ENCODE results near the gene IRF6. TPM values are rescaled to one million over a fixed set of nuclear protein-coding genes. Genes with fewer than 3 reads are reported as not detected.

The IRF6 gene
- total and polyA plus RNA-seq, 2 of the 8 experiments (the other 6 are each of a cell fraction or from before 2014, with no cell fraction given) = 9.6 to 13.4 TPM

GRCh38 chr1:209741193-209741592 is 64.7 kb downstream of the IRF6 start:
- Histone ChIP-seq H3K23me2 (ENCODE audit: low read depth, low read length) (no peaks in the 10 kb centered on the region), H3K27ac (ENCODE audit: low read depth, low read length) (no peak overlapping the region), H2BK5ac (ENCODE audit: low read depth, low read length) (no peak overlapping the region), H3K27me3 (replicated peaks in 1 of 4; ENCODE audit: control insufficient read depth in 3 of 4, extremely low read depth in 1 of 4, insufficient read depth in 3 of 4, low read length in 3 of 4) (no peaks in the 10 kb centered on the region; a peak in 1 of 7 replicates), H2AFZ (ENCODE audit: low read length) (no peak overlapping the region), H4K20me1 (replicated peaks in 1 of 2; ENCODE audit: control insufficient read depth in 1 of 2, insufficient read depth in 2 of 2, low read length in 2 of 2) (no peaks in the 10 kb centered on the region), H3K4me3 (ENCODE audit: extremely low read depth in 1 of 4, insufficient read depth in 2 of 4, low read depth in 3 of 4, low read length in 4 of 4) (no peak overlapping the region), H4K5ac (ENCODE audit: insufficient read length, low read depth, low read length) (no peak overlapping the region), H3K9me3 (ENCODE audit: insufficient read depth in 2 of 2, low read depth in 1 of 2, low read length in 1 of 2) (no peaks in the 10 kb centered on the region), H4K8ac (ENCODE audit: extremely low read depth, insufficient read depth, low read length) (no peak overlapping the region), H3K23ac (ENCODE audit: insufficient read length) (no peak overlapping the region), H3K14ac (ENCODE audit: insufficient read length) (no peak overlapping the region), H2BK20ac (ENCODE audit: low read length) (no peak overlapping the region), H3K79me2 (ENCODE audit: control insufficient read depth in 1 of 2, insufficient read depth in 2 of 2, low read length in 2 of 2) (no peaks in the 10 kb centered on the region), H3K36me3 (ENCODE audit: control insufficient read depth in 2 of 4, insufficient read depth in 4 of 4, low read length in 3 of 4) (no peaks in the 10 kb centered on the region), H2BK15ac (ENCODE audit: low read length) (no peak overlapping the region), H4K91ac (replicated peaks; ENCODE audit: insufficient read length, low read length) (no peak overlapping the region), H2BK12ac (ENCODE audit: low read depth, low read length) (no peak overlapping the region), H3K4ac (replicated peaks; ENCODE audit: insufficient read length, low read depth, low read length) (no peak overlapping the region), H3K9ac (replicated peaks in 1 of 4; ENCODE audit: extremely low read depth in 1 of 4, low read depth in 3 of 4, low read length in 3 of 4) (no peak overlapping the region), H3K56ac (replicated peaks; ENCODE audit: insufficient read length, low read depth, low read length) (no peak overlapping the region), H3K79me1 (ENCODE audit: low read depth, low read length) (no peaks in the 10 kb centered on the region), H2AK5ac (ENCODE audit: low read depth, low read length) (no peak overlapping the region), H2BK120ac (replicated peaks; ENCODE audit: low read depth, low read length) (no peak overlapping the region), H3K18ac (ENCODE audit: extremely low read depth, low read length) (no peak overlapping the region), H3K4me1 (replicated peaks in 1 of 4; ENCODE audit: control insufficient read depth in 3 of 4, insufficient read depth in 4 of 4, low read length in 3 of 4) (no peaks in the 10 kb centered on the region), H3K4me2 (ENCODE audit: insufficient read depth in 1 of 2, low read depth in 2 of 2, low read length in 2 of 2) (no peak overlapping the region)
- TF ChIP-seq ASH2L (IDR thresholded peaks at IDR 0.05; ENCODE audit: low read length) (no peak), RXRA (IDR thresholded peaks at IDR 0.05; ENCODE audit: insufficient read depth, low read depth, low read length) (no peak), TAF7 (optimal IDR thresholded peaks at IDR 0.05; ENCODE audit: borderline replicate concordance, low read depth, low read length) (no peak), SAP30 (IDR thresholded peaks at IDR 0.05; ENCODE audit: insufficient read depth, insufficient replicate concordance, low read length) (no peak), RBBP5 (IDR thresholded peaks at IDR 0.05; ENCODE audit: borderline replicate concordance, low read depth, low read length) (no peak), ATF3 (IDR thresholded peaks at IDR 0.05; ENCODE audit: insufficient read depth, low read depth, low read length) (no peak), MAFK (IDR thresholded peaks at IDR 0.05; ENCODE audit: low read depth, low read length) (no peak), EZH2 (IDR thresholded peaks at IDR 0.05; ENCODE audit: low read depth, low read length, severe bottlenecking) (no peak), CBX8 (IDR thresholded peaks at IDR 0.05; ENCODE audit: borderline replicate concordance, low read depth, low read length) (no peak), JUND (IDR thresholded peaks at IDR 0.05; ENCODE audit: low read length) (no peak), JUN (IDR thresholded peaks at IDR 0.05; ENCODE audit: low read depth, low read length) (no peak), CREB1 (IDR thresholded peaks at IDR 0.05) (no peak), BRCA1 (IDR thresholded peaks at IDR 0.05; ENCODE audit: low read depth, low read length) (no peak), TAF1 (IDR thresholded peaks at IDR 0.05; ENCODE audit: low read depth, low read length) (no peak)
- POLR2A ChIA-PET (ENCODE audit: partially characterized antibody) = no interaction called here
- FAIRE-seq (no peak), DNase-seq (ENCODE audit: low read depth in 1 of 2, low spot score in 2 of 2) (no peak)
- WGBS, 2 experiments (ENCODE audit: extremely low coverage in 1 of 2, insufficient coverage in 1 of 2, insufficient read length in 1 of 2, insufficient replicate concordance in 2 of 2, low coverage in 1 of 2, low lambda C conversion rate in 2 of 2, missing lambda C conversion rate in 1 of 2) = 92% methylated on average over 3 of the region's 3 CpGs; no CpG with 5 or more reads in 1 of the 2 experiments
- CTCF ChIA-PET (ENCODE audit: partially characterized antibody) = interaction anchor here (0.8 kb wide), 1 partner anchor 228 kb away, joined by 4 read pairs; no protein-coding TSS in a partner anchor

All from H1 (cell line).